Heart right ventricle (tissue), 16 donors: ENCODE data around the gene LMBRD2. TPM values are rescaled to one million over a fixed set of nuclear protein-coding genes. Genes with fewer than 3 reads are reported as not detected.
A peak's percentile ranks its signal among the peaks of the same experiment; 100 is the strongest.

Experiments
- ATAC-seq, 8 donors: fragments of 200-7000 bp; cut with Tn5 transposase; one replicate each; pipeline ENCODE4 v1.9.1; 2020; ENCODE audit warnings: mild to moderate bottlenecking in 8 of 8, moderate library complexity in 8 of 8, moderate number of reproducible peaks in 1 of 8
- DNase-seq, 2 donors: peaks; one replicate each; pipeline ENCODE4 v3.0.0-alpha.2; 2020
- H3K27ac ChIP-seq, 10 donors: fragments of 200-600 bp; sonication (generic) in 2 of 10; one replicate each; pipeline versions ENCODE4 v1.5.0 to v1.8.0; 2020 to 2022; ENCODE audit warnings: mild to moderate bottlenecking in 3 of 10
- H3K27me3 ChIP-seq, 7 donors: fragments of 200-600 bp; one replicate each; pipeline ENCODE4 v1.8.0; 2021 to 2022; ENCODE audit warnings: mild to moderate bottlenecking in 2 of 7
- H3K36me3 ChIP-seq, 9 donors: fragments of 200-600 bp; sonication (generic) in 1 of 9; one replicate each; pipeline versions ENCODE4 v1.5.0 to v1.8.0; 2020 to 2022; ENCODE audit warnings: mild to moderate bottlenecking in 2 of 9
- H3K4me1 ChIP-seq, 9 donors: fragments of 200-600 bp; sonication (generic) in 1 of 9; one replicate each; pipeline versions ENCODE4 v1.5.0 to v1.8.0; 2020 to 2022; ENCODE audit warnings: mild to moderate bottlenecking in 4 of 9
- H3K4me3 ChIP-seq, 10 donors: fragments of 200-600 bp; sonication (generic) in 2 of 10; one replicate each; pipeline versions ENCODE4 v1.5.0 to v1.8.0; 2020 to 2022; ENCODE audit warnings: mild to moderate bottlenecking in 7 of 10, moderate library complexity in 2 of 10
- H3K9me3 ChIP-seq, 11 donors: fragments of 200-600 bp in 10 of 11; sonication (generic) in 2 of 11; one replicate each; pipeline versions ENCODE4 v1.5.0 to v1.8.0; 2013 to 2022; ENCODE audit warnings: mild to moderate bottlenecking in 2 of 11, control low read depth in 1 of 11, moderate library complexity in 1 of 11
- WGBS, 2 donors: extraction: QIAGEN DNeasy Blood & Tissue Kit; methylation state at CpG; one replicate each; pipeline ENCODE4 v1.1.7; 2013; ENCODE audit warnings: inconsistent platforms in 1 of 2; 5-methylcytosine and 5-hydroxymethylcytosine counted together
- intact Hi-C, 10 donors: fragments of 100-400 bp; cut with DNase I; formaldehyde crosslinking; loops; one replicate each; pipeline versions ENCODE4 v1.11.1 to v1.14.2; 2022
- polyA plus RNA-seq, 2 donors: library from polyadenylated mRNA; stranded (reverse); fragments of 200-250 nt; gene quantifications; one replicate each; pipeline ENCODE4 v1.2.3, GENCODE V29; 2013
- total RNA-seq, 10 donors: library from RNA; stranded (reverse); fragmentation: NEBNext Ultra II Directional in 3 of 10; extraction: Animal tissue kit (Norgen Biotek cat#: 25700) in 3 of 10; gene quantifications; one replicate each; pipeline versions ENCODE4 v1.2.1 to v1.2.4, GENCODE V29; 2021 to 2023
- TF ChIP-seq, protein P1 (sequence below), 9 donors: fragments of 200-600 bp; sonication (generic) in 2 of 9; IDR thresholded peaks; one replicate each; pipeline versions ENCODE4 v1.5.0 to v1.8.0; 2021 to 2022; ENCODE audit warnings: antibody characterized with exemption in 9 of 9, mild to moderate bottlenecking in 5 of 9, moderate library complexity in 1 of 9
- donor health status: Arrhythmogenic right ventricular cardiomyopathy.
- donor health status: ischemic (EF 13 %, LVEDD 7.1; RV severe dilation, severe dysfunction).
- donor health status: healthy with polysubstance abuse.
- donor health status: DM: no; HTN: yes; CAD: no.
- donor health status: DM: no; HTN: no; CAD: no.
- donor health status: ischemic (EF 25% LVEDD 6.9; RV normal size, moderate dysfunction).
- donor health status: ischemic (EF 25% LVEDD 5.7; RV mildly dilated, moderate dysfunction).
- donor health status: healthy.
- donor health status: DM: yes; HTN: yes; CAD: no.
- donor health status: Ischemic cardiomyopathy.
- donor health status: ischemic (EF 35%, LVEDD 5.7; RV mildly dilated, moderate dysfunction).
- donor health status: nonischemic (EF 11% LVEDD 7.7; RV severe dilation, severe dysfunction).
- donor health status: DM: yes; HTN: yes; CAD: no.
- donor health status: PGD.
- donor health status: ischemic (EF 29% LVEDD 5.4; RV normal size, mild dysfunction).
- donor health status: nonischemic (EF 23%, LVEDD 6.1; RV moderate dilation, normal function).

Gene LMBRD2
- total and polyA plus RNA-seq, 12 donors, result 2.2 to 16.5 (median 12.3) TPM

DNA sequence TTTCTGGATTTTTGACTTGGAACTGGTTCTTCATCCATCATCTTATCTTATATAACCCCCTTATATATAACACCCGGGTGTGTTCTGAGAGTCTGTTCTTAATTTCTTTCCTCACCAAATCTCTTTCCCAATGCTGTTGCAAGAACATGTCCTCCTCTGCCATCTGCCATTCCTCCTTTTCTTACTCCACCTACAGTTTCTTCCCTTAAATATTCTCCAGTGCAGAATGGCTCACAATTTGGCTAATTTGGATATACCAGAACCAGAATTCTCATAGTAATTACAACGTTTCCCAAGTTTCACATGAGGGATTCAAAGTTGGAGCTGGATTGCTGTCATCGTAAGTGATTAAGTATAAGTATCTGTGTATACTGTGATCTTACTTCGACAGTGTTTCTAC is 28.3 kb upstream of the LMBRD2 start:
- intact Hi-C loops, result loop anchor here in 7 of 10 donors (5.0 to 10.0 kb wide), 5 partner anchors 125 to 225 kb away; partner anchors contain the start of gene RANBP3L (in 3 of the 7)
- H3K4me1 ChIP-seq, result no peaks in the 10 kb centered on the region
- H3K36me3 ChIP-seq, result peaks cover 0 to 92% (median 19%) of the 10 kb centered on the region in 9 donors
- H3K27me3 ChIP-seq, result no peaks in the 10 kb centered on the region
- no peak overlapping the region for H3K4me3 ChIP-seq
- no peak overlapping the region for H3K27ac ChIP-seq
- 87 to 91% methylated on average over 4 of the region's 4 CpGs for WGBS, 2 donors
- ATAC-seq, result no peak
- DNase-seq, result no peak
- H3K9me3 ChIP-seq, result peaks cover 0 to 1% (median 0%) of the 10 kb centered on the region in 11 donors
- TF ChIP-seq, protein P1, sequence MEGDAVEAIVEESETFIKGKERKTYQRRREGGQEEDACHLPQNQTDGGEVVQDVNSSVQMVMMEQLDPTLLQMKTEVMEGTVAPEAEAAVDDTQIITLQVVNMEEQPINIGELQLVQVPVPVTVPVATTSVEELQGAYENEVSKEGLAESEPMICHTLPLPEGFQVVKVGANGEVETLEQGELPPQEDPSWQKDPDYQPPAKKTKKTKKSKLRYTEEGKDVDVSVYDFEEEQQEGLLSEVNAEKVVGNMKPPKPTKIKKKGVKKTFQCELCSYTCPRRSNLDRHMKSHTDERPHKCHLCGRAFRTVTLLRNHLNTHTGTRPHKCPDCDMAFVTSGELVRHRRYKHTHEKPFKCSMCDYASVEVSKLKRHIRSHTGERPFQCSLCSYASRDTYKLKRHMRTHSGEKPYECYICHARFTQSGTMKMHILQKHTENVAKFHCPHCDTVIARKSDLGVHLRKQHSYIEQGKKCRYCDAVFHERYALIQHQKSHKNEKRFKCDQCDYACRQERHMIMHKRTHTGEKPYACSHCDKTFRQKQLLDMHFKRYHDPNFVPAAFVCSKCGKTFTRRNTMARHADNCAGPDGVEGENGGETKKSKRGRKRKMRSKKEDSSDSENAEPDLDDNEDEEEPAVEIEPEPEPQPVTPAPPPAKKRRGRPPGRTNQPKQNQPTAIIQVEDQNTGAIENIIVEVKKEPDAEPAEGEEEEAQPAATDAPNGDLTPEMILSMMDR (IDR thresholded peaks at IDR 0.05), result no peak

DNA sequence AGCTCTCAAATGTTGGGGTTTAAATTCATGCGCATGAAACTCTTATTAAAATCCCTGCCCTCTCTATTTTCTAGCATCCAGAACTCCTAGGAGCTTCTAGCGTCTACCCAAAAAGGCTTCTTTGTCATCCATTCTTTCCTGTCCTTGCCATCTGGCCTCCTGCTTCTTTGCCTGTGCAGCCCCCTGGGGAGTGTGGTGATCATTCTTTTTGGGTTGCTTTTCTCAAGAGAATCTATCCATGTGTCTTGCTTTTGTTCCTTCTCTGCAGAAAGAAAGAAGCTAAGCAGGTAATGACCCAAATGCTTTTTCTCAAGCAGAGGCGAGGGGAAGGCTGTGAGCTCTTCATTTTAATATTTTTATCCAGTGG is 26.8 kb upstream of the LMBRD2 start:
- ATAC-seq (no peak), DNase-seq (no peak)
- Histone ChIP-seq H3K4me3 (no peak overlapping the region), H3K4me1 (no peaks in the 10 kb centered on the region), H3K27me3 (no peaks in the 10 kb centered on the region), H3K27ac (no peak overlapping the region), H3K36me3 (peaks cover 0 to 97% (median 24%) of the 10 kb centered on the region in 9 donors), H3K9me3 (no peaks in the 10 kb centered on the region)
- TF ChIP-seq, protein P1 (IDR thresholded peaks at IDR 0.05), result no peak
- WGBS, 2 donors, result 91 to 94% methylated on average over 3 of the region's 3 CpGs
- intact Hi-C loops, result loop anchor here in 7 of 10 donors (1.0 to 10.0 kb wide), 6 partner anchors 126 to 226 kb away; partner anchors contain the start of gene RANBP3L (in 3 of the 7)

DNA sequence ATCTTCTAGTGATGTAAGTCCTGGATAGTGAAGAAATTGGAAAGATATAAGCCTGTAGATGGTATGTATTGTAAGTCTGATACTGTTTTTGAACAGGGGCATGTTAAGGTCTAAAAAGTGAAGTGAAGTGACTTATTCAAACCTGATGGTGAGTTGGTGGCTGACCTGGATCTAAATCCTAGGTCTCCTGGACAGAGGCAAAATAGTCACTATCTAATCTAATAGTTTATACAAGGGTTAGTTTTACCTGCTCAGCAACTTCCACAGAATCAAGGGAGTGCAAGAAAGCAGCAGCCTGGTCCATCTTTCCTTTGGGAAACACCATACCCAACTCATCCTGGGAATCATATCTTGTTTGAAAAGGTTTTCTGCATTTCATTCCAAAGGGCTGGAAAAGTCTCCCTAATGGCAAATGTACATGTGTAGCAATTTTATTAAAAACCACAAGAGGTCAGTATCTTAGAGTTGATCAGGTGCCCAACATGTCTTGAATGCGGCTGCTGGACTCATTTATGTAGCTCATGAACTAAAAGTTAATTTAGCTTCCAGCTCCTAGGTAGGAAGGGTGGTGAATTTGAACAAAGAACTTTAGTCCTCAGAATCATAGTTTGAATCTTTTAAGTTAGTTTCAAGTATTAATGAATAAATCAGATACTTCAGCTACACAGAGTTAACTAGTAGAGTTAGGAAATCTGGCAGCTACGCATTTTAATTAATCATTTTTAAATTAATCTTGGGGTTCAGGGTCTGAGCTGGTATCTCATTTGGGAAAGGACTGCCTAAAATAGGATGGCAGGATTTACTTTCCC is 26.2 kb upstream of the LMBRD2 start:
- Histone ChIP-seq H3K27me3 (no peaks in the 10 kb centered on the region), H3K36me3 (peaks cover 0 to 97% (median 22%) of the 10 kb centered on the region in 9 donors), H3K9me3 (no peaks in the 10 kb centered on the region), H3K4me3 (no peak overlapping the region), H3K4me1 (no peaks in the 10 kb centered on the region), H3K27ac (no peak overlapping the region)
- WGBS, 2 donors, result 54 to 64% methylated on average over 2 of the region's 2 CpGs
- TF ChIP-seq, protein P1 (IDR thresholded peaks at IDR 0.05), result peak; percentile 27 to 69 (median 59)
- ATAC-seq (peak in 3 of 8 donors; percentile 49 to 57 (median 56)), DNase-seq (no peak)
- intact Hi-C loops, result loop anchor here in 7 of 10 donors (1.0 to 10.0 kb wide), 6 partner anchors 127 to 227 kb away; partner anchors contain the start of gene RANBP3L (in 3 of the 7)

DNA sequence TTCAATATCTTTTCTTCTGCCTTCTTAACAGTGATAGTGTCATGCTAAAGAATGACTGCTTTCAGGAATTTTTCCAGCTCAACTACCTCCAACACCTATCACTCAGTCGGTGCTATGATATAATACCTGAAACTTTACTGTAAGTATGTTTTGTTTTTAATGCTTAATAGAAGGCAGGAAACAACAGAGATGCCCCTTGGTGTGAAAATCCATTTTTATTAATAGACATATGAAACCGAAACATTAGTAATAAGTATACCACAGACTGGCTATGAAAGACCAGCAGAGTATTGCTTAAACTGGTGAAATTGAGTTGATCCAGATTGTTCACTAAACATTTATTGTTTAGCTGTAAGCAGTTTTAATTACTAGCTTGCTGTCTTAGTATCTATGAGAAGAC is 25.5 kb upstream of the LMBRD2 start:
- peaks cover 0 to 97% (median 28%) of the 10 kb centered on the region in 9 donors for H3K36me3 ChIP-seq
- TF ChIP-seq, protein P1 (IDR thresholded peaks at IDR 0.05), result no peak
- no peak overlapping the region for H3K27ac ChIP-seq
- no peaks in the 10 kb centered on the region for H3K4me1 ChIP-seq
- no peak for ATAC-seq
- H3K27me3 ChIP-seq, result no peaks in the 10 kb centered on the region
- 87 to 91% methylated on average over 2 of the region's 2 CpGs for WGBS, 2 donors
- H3K9me3 ChIP-seq, result no peaks in the 10 kb centered on the region
- intact Hi-C loops, result loop anchor here in 7 of 10 donors (5.0 to 10.0 kb wide), 5 partner anchors 128 to 228 kb away; partner anchors contain the start of gene RANBP3L (in 3 of the 7)
- DNase-seq, result no peak
- no peak overlapping the region for H3K4me3 ChIP-seq
